Osteoblast (primary cell): ENCODE data around the gene FGF16. TPM values are rescaled to one million over a fixed set of nuclear protein-coding genes. Genes with fewer than 3 reads are reported as not detected.
A peak's percentile ranks its signal among the peaks of the same experiment; 100 is the strongest.

ENCODE experiments used
- DNase-seq: peaks from one replicate; pipeline ENCODE4 v3.0.0; 2011; ENCODE audit warnings: low spot score, mixed read lengths; ENCODE audit not compliant: insufficient read length; ENCODE audit errors: missing footprints
- H2AFZ ChIP-seq: 2 replicates; pipeline ENCODE4 v1.6.0; 2011; ENCODE audit warnings: mild to moderate bottlenecking, low read length
- H3K27ac ChIP-seq: 2 replicates; pipeline ENCODE4 v1.5.1; 2011; ENCODE audit warnings: mild to moderate bottlenecking, low read depth, low read length, moderate library complexity
- H3K27me3 ChIP-seq: 2 replicates; pipeline ENCODE4 v1.6.0; 2012; ENCODE audit warnings: mild to moderate bottlenecking, control low read depth, inconsistent platforms, low read length, moderate library complexity; ENCODE audit not compliant: insufficient read depth
- H3K36me3 ChIP-seq: 2 replicates; pipeline ENCODE4 v1.5.1; 2011; ENCODE audit warnings: mild to moderate bottlenecking, low read length, control low read depth, moderate library complexity; ENCODE audit not compliant: insufficient read depth
- H3K4me1 ChIP-seq: 2 replicates; pipeline ENCODE4 v1.5.1; 2011; ENCODE audit warnings: mild to moderate bottlenecking, low read length, control low read depth, moderate library complexity; ENCODE audit not compliant: insufficient read depth
- H3K4me2 ChIP-seq: 2 replicates; pipeline ENCODE4 v1.6.0; 2011; ENCODE audit warnings: mild to moderate bottlenecking, low read length; ENCODE audit not compliant: insufficient read depth
- H3K4me3 ChIP-seq: fragments of 200-600 bp; sonication (generic); 3 replicates; pipeline ENCODE4 v1.5.1; 2012; ENCODE audit warnings: mild to moderate bottlenecking, low read length, inconsistent platforms; ENCODE audit not compliant: insufficient read depth
- H3K79me2 ChIP-seq: 2 replicates; pipeline ENCODE4 v1.6.0; 2012; ENCODE audit warnings: mild to moderate bottlenecking, low read length, control low read depth, inconsistent platforms; ENCODE audit not compliant: insufficient read depth
- H3K9me3 ChIP-seq: 2 replicates; pipeline ENCODE4 v1.5.1; 2011; ENCODE audit warnings: low read depth, low read length, control low read depth
- H4K20me1 ChIP-seq: 2 replicates; pipeline ENCODE4 v1.6.0; 2012; ENCODE audit warnings: mild to moderate bottlenecking, low read length, control low read depth; ENCODE audit not compliant: insufficient read depth
- total RNA-seq: library from RNA; depleted of rRNA; stranded (reverse); fragments of >200 nt; gene quantifications from 2 replicates; pipeline ENCODE4 v1.2.3, GENCODE V29; 2012
- TF ChIP-seq, protein P1 (sequence below): IDR thresholded peaks from 2 replicates; pipeline ENCODE4 v1.5.1; 2011; ENCODE audit warnings: mild to moderate bottlenecking, low read depth, low read length, moderate library complexity; ENCODE audit errors: extremely low read depth

Gene FGF16
- total RNA-seq, 1 donor, result 0.36 TPM

DNA sequence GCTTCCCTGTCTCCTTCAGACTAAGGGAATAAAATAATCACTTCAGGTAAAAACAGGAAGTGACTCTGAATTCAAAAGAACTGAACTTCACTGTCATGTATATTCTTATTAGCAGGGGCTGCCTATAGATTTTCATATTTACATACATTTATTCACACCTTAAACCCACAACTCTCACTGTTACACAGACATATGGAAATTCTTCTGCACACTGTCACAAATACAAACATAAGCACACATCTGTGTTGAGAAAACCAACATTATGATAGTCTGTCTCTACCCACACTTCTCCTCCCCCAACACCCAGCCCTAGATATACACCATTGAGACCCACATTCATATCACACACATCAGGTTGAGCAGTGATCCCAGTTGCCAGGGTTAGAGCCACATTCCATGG is 5.7 kb upstream of the FGF16 start:
- Histone ChIP-seq H3K4me2 (no peak overlapping the region), H3K4me3 (no peak overlapping the region), H2AFZ (no peak overlapping the region), H3K9me3 (no peaks in the 10 kb centered on the region), H3K27me3 (no peaks in the 10 kb centered on the region), H3K79me2 (no peaks in the 10 kb centered on the region), H4K20me1 (no peaks in the 10 kb centered on the region), H3K36me3 (no peaks in the 10 kb centered on the region), H3K27ac (no peak overlapping the region), H3K4me1 (peaks cover 13% of the 10 kb centered on the region)
- TF ChIP-seq, protein P1, sequence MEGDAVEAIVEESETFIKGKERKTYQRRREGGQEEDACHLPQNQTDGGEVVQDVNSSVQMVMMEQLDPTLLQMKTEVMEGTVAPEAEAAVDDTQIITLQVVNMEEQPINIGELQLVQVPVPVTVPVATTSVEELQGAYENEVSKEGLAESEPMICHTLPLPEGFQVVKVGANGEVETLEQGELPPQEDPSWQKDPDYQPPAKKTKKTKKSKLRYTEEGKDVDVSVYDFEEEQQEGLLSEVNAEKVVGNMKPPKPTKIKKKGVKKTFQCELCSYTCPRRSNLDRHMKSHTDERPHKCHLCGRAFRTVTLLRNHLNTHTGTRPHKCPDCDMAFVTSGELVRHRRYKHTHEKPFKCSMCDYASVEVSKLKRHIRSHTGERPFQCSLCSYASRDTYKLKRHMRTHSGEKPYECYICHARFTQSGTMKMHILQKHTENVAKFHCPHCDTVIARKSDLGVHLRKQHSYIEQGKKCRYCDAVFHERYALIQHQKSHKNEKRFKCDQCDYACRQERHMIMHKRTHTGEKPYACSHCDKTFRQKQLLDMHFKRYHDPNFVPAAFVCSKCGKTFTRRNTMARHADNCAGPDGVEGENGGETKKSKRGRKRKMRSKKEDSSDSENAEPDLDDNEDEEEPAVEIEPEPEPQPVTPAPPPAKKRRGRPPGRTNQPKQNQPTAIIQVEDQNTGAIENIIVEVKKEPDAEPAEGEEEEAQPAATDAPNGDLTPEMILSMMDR, result no peak
- DNase-seq, result no peak

DNA sequence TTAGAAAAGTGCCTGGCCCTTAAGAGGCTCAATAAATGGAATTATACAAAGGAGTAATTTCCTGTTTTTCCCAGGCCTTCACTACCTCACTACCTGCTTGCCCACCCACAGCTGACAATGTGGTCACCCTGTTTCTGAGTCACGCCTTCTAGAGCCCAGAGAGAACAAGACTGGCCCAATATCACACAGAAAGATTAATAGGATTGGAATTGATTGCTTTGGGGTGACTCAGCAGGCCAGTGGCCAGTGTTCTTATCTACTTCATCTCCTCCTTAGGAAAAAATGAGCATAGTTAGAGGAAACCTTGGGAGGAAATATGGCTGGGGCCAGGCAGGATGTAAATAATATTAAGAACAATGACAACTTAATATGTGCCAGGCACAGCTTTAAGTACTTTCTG is 4.5 kb upstream of the FGF16 start:
- DNase-seq, result no peak
- peak overlapping the region; percentile 7 for H3K4me2 ChIP-seq
- H3K9me3 ChIP-seq, result no peaks in the 10 kb centered on the region
- no peak overlapping the region for H3K4me3 ChIP-seq
- no peaks in the 10 kb centered on the region for H4K20me1 ChIP-seq
- no peak overlapping the region for H2AFZ ChIP-seq
- TF ChIP-seq, protein P1, result no peak
- no peaks in the 10 kb centered on the region for H3K36me3 ChIP-seq
- H3K27ac ChIP-seq, result peak overlapping the region; percentile 38
- H3K79me2 ChIP-seq, result no peaks in the 10 kb centered on the region
- peaks cover 14% of the 10 kb centered on the region for H3K4me1 ChIP-seq
- H3K27me3 ChIP-seq, result no peaks in the 10 kb centered on the region

DNA sequence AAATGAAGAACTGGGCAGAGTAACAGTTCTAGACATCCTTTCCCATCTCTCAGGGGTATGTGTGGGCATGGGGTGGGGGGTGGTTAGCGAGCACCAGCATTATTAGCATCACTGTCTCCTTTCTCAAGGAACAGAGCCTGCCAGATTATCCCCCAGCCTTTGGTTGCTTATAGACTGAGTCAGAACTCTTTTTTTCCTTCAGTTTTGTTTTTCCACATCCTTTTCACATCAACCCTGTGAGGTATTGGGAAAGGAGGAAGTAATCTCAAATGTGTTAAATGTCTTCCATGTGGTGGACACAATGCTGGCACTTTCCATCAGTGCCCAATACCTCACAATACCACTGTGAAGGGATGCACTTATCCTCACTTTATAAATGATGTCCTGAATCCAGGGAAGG is 3.1 kb upstream of the FGF16 start:
- peaks cover 14% of the 10 kb centered on the region for H3K4me1 ChIP-seq
- H4K20me1 ChIP-seq, result no peaks in the 10 kb centered on the region
- no peaks in the 10 kb centered on the region for H3K79me2 ChIP-seq
- no peaks in the 10 kb centered on the region for H3K9me3 ChIP-seq
- TF ChIP-seq, protein P1, result no peak
- H3K4me2 ChIP-seq, result no peak overlapping the region
- peak; percentile 73 for DNase-seq
- H2AFZ ChIP-seq, result no peak overlapping the region
- no peaks in the 10 kb centered on the region for H3K27me3 ChIP-seq
- no peaks in the 10 kb centered on the region for H3K36me3 ChIP-seq
- H3K4me3 ChIP-seq, result no peak overlapping the region
- H3K27ac ChIP-seq, result no peak overlapping the region

DNA sequence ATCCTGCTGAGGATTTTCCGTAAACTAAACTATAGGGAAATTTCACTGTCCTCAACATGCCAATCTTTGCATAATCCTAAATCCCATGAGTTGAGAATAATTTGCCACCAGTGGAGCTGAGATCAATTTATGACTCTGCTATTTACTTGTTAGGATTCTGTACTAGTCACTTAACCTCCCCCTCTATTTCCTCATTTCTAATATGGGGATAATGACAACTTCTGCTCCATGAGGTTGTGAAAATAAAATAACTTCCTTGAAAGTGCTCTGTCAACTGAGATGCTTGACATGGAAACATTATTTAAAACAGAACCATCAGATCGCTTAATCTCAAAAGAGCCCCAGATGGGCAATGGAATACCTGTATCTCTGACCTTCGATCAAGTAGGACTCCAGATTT is 2.6 kb upstream of the FGF16 start:
- Histone ChIP-seq H3K4me2 (no peak overlapping the region), H3K4me3 (no peak overlapping the region), H3K4me1 (peaks cover 14% of the 10 kb centered on the region), H3K36me3 (no peaks in the 10 kb centered on the region), H3K27ac (no peak overlapping the region), H3K79me2 (no peaks in the 10 kb centered on the region), H3K9me3 (no peaks in the 10 kb centered on the region), H2AFZ (no peak overlapping the region), H4K20me1 (no peaks in the 10 kb centered on the region), H3K27me3 (no peaks in the 10 kb centered on the region)
- no peak for DNase-seq
- TF ChIP-seq, protein P1, result no peak
